ENCODE results near the gene ZRANB2.

The ZRANB2 gene

GRCh38 chr1:71068325-71069240 lies 12.3 kb downstream of the ZRANB2 start:
- no peak for DNase-seq

- no peak for DNase-seq
These were observed 26.0 kb downstream of the ZRANB2 start for GRCh38 chr1:71054791-71055190.

- no peak for DNase-seq
These were observed 26.5 kb downstream of the ZRANB2 start for GRCh38 chr1:71054281-71054731.

- no peak for DNase-seq
These were observed 27.1 kb downstream of the ZRANB2 start for GRCh38 chr1:71053758-71054157.

- no peak for DNase-seq
These were observed 27.7 kb downstream of the ZRANB2 start for GRCh38 chr1:71053146-71053545.

- DNase-seq: peak; percentile 73 to 82 (median 80)
These were observed 30.8 kb downstream of the ZRANB2 start for GRCh38 chr1:71049951-71050598.

GRCh38 chr1:71047635-71048607 lies 32.9 kb downstream of the ZRANB2 start, which contains the start of gene PTGER3:
TSS of gene PTGER3 (minus strand) at chr1:71047816. CDS start at chr1:71047577, 239 bp downstream.
- peak; percentile 35 to 70 (median 50) for DNase-seq

- peak; percentile 9 to 43 (median 30) for DNase-seq
These were observed 33.8 kb downstream of the ZRANB2 start for GRCh38 chr1:71046891-71047634.

GRCh38 chr1:71045463-71046028 lies 35.3 kb downstream of the ZRANB2 start:
- DNase-seq: no peak

- DNase-seq: no peak
These were observed 36.0 kb downstream of the ZRANB2 start for GRCh38 chr1:71044833-71045232.

- no peak for DNase-seq
These were observed 37.8 kb downstream of the ZRANB2 start for GRCh38 chr1:71043065-71043464.

GRCh38 chr1:71041806-71042205 lies 39.0 kb downstream of the ZRANB2 start:
- DNase-seq: no peak

GRCh38 chr1:71039661-71040262 lies 41.1 kb downstream of the ZRANB2 start:
- DNase-seq: no peak

- no peak for DNase-seq
These were observed 41.9 kb downstream of the ZRANB2 start for GRCh38 chr1:71038942-71039341.

GRCh38 chr1:71037829-71038620 lies 42.8 kb downstream of the ZRANB2 start:
- DNase-seq: no peak

GRCh38 chr1:71037066-71037465 lies 43.8 kb downstream of the ZRANB2 start:
- no peak for DNase-seq

GRCh38 chr1:71033136-71033535 lies 47.7 kb downstream of the ZRANB2 start:
- DNase-seq: peak in 2 of 4 experiments; percentile 29 to 42

GRCh38 chr1:71031426-71031825 lies 49.4 kb downstream of the ZRANB2 start:
- DNase-seq: no peak

GRCh38 chr1:71030026-71030425 lies 50.8 kb downstream of the ZRANB2 start:
- no peak for DNase-seq

GRCh38 chr1:71028981-71029380 lies 51.9 kb downstream of the ZRANB2 start:
- no peak for DNase-seq

Data from suppressor macrophage (primary cell).